ENCODE data around the gene MAPK14.

MAPK14 gene

DNA sequence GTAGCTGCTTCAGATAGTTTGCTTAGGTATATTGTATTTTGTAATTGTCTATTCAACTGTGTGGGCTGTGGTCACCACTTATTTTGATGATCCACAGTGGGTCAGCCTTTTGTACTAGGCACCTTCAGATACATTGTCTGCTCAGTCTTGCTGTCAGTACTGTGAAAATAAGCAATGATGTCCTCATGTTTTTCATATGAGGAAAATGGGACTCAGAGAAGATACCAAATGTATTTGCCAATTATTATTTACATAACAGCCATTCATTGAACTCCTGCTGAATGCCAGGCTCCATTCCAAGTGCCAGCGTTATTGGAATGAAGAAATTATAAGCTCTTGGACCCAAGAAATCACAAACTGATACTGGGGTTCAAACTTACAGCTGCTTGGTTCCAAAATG lies 28.6 kb downstream of the MAPK14 start:
- peaks cover 39% of the 10 kb centered on the region for H3K36me3 ChIP-seq (ENCODE audit: control insufficient read depth, insufficient read depth, low read length, severe bottlenecking)
- DNase-seq (ENCODE audit: low read depth) = no peak
- no peak overlapping the region for H3K4me3 ChIP-seq (ENCODE audit: low read length)
- no peaks in the 10 kb centered on the region for H3K27me3 ChIP-seq (replicated peaks; ENCODE audit: control insufficient read depth, insufficient read depth, low read length)
- H3K9me3 ChIP-seq (ENCODE audit: control insufficient read depth, low read length) = no peaks in the 10 kb centered on the region
- no peak overlapping the region for H3K9ac ChIP-seq (ENCODE audit: low read length)
- H3K4me1 ChIP-seq (ENCODE audit: control insufficient read depth, insufficient read depth, low read length) = peaks cover 41% of the 10 kb centered on the region

GRCh38 chr6:36061236-36061635 lies 33.6 kb downstream of the MAPK14 start:
- Histone ChIP-seq H3K4me3 (ENCODE audit: low read length) (no peak overlapping the region), H3K9ac (ENCODE audit: low read length) (no peak overlapping the region), H3K36me3 (ENCODE audit: control insufficient read depth, insufficient read depth, low read length, severe bottlenecking) (peaks cover 30% of the 10 kb centered on the region), H3K4me1 (ENCODE audit: control insufficient read depth, insufficient read depth, low read length) (peaks cover 25% of the 10 kb centered on the region), H3K27me3 (replicated peaks; ENCODE audit: control insufficient read depth, insufficient read depth, low read length) (no peaks in the 10 kb centered on the region), H3K9me3 (ENCODE audit: control insufficient read depth, low read length) (no peaks in the 10 kb centered on the region)
- DNase-seq (ENCODE audit: low read depth) = no peak

- DNase-seq (ENCODE audit: low read depth) = no peak
These were observed 34.6 kb downstream of the MAPK14 start for GRCh38 chr6:36062247-36062646.

GRCh38 chr6:36063318-36064060 lies 35.9 kb downstream of the MAPK14 start:
- Histone ChIP-seq H3K4me3 (ENCODE audit: low read length) (no peak overlapping the region), H3K4me1 (ENCODE audit: control insufficient read depth, insufficient read depth, low read length) (peaks cover 48% of the 10 kb centered on the region), H3K9me3 (ENCODE audit: control insufficient read depth, low read length) (no peaks in the 10 kb centered on the region), H3K27me3 (replicated peaks; ENCODE audit: control insufficient read depth, insufficient read depth, low read length) (no peaks in the 10 kb centered on the region), H3K9ac (ENCODE audit: low read length) (no peak overlapping the region), H3K36me3 (ENCODE audit: control insufficient read depth, insufficient read depth, low read length, severe bottlenecking) (peaks cover 30% of the 10 kb centered on the region)
- no peak for DNase-seq (ENCODE audit: low read depth)

More at GRCh38 chr6:36062247-36062646, 34.6 kb downstream of the MAPK14 start:
- Histone ChIP-seq H3K9me3 (ENCODE audit: control insufficient read depth, low read length) (no peaks in the 10 kb centered on the region), H3K27me3 (replicated peaks; ENCODE audit: control insufficient read depth, insufficient read depth, low read length) (no peaks in the 10 kb centered on the region), H3K36me3 (ENCODE audit: control insufficient read depth, insufficient read depth, low read length, severe bottlenecking) (peaks cover 30% of the 10 kb centered on the region), H3K4me1 (ENCODE audit: control insufficient read depth, insufficient read depth, low read length) (peaks cover 35% of the 10 kb centered on the region), H3K9ac (ENCODE audit: low read length) (no peak overlapping the region), H3K4me3 (ENCODE audit: low read length) (no peak overlapping the region)

GRCh38 chr6:36064770-36065396 lies 37.3 kb downstream of the MAPK14 start:
- Histone ChIP-seq H3K4me1 (ENCODE audit: control insufficient read depth, insufficient read depth, low read length) (peaks cover 56% of the 10 kb centered on the region), H3K4me3 (ENCODE audit: low read length) (peak overlapping the region; percentile 56), H3K36me3 (ENCODE audit: control insufficient read depth, insufficient read depth, low read length, severe bottlenecking) (peaks cover 23% of the 10 kb centered on the region), H3K9ac (ENCODE audit: low read length) (peak overlapping the region; percentile 21), H3K27me3 (replicated peaks; ENCODE audit: control insufficient read depth, insufficient read depth, low read length) (no peaks in the 10 kb centered on the region), H3K9me3 (ENCODE audit: control insufficient read depth, low read length) (no peaks in the 10 kb centered on the region)
- no peak for DNase-seq (ENCODE audit: low read depth)

DNA sequence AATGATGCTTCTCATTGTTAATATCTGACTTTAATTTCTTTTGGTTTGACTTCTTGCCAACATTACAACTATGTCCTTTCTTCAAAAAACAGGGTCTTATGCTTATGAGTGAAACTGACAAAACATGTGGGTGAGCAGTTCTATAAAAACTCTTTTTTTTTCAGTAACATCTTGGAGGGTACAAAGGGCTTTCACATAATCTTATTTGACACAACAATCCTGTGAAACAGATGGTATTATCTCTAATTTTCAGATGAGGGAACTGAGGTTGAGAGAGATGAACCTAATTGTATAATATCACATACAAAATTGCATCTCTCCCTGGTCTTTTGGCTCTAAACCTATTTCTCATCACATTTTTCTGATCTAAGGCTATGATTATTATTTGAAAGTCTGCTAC lies 38.3 kb downstream of the MAPK14 start:
- H3K4me3 ChIP-seq (ENCODE audit: low read length) = peak overlapping the region; percentile 42
- no peaks in the 10 kb centered on the region for H3K9me3 ChIP-seq (ENCODE audit: control insufficient read depth, low read length)
- H3K9ac ChIP-seq (ENCODE audit: low read length) = no peak overlapping the region
- H3K4me1 ChIP-seq (ENCODE audit: control insufficient read depth, insufficient read depth, low read length) = peaks cover 56% of the 10 kb centered on the region
- peaks cover 13% of the 10 kb centered on the region for H3K36me3 ChIP-seq (ENCODE audit: control insufficient read depth, insufficient read depth, low read length, severe bottlenecking)
- DNase-seq (ENCODE audit: low read depth) = no peak
- no peaks in the 10 kb centered on the region for H3K27me3 ChIP-seq (replicated peaks; ENCODE audit: control insufficient read depth, insufficient read depth, low read length)

DNA sequence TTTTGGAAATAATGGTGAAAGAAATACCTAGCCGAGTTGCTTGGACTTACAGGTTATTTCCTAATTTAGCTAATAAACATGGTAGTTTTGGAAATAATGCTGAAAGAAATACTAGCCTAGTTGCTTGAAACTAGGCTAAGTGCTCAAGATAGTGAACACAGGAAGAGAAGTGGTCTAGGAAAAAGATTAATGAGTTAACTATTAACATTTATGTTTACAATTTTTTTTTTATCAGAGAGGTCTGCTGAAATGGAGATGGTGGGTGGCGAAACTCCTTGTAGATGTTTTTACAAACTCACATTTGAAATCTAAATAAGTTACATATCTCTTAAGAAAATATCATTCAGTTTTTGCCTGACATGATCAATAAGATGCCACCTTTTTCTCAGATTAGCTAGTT lies 39.2 kb downstream of the MAPK14 start:
- Histone ChIP-seq H3K4me1 (ENCODE audit: control insufficient read depth, insufficient read depth, low read length) (peaks cover 56% of the 10 kb centered on the region), H3K36me3 (ENCODE audit: control insufficient read depth, insufficient read depth, low read length, severe bottlenecking) (peaks cover 4% of the 10 kb centered on the region), H3K9me3 (ENCODE audit: control insufficient read depth, low read length) (no peaks in the 10 kb centered on the region), H3K9ac (ENCODE audit: low read length) (no peak overlapping the region), H3K4me3 (ENCODE audit: low read length) (no peak overlapping the region), H3K27me3 (replicated peaks; ENCODE audit: control insufficient read depth, insufficient read depth, low read length) (no peaks in the 10 kb centered on the region)
- no peak for DNase-seq (ENCODE audit: low read depth)

DNA sequence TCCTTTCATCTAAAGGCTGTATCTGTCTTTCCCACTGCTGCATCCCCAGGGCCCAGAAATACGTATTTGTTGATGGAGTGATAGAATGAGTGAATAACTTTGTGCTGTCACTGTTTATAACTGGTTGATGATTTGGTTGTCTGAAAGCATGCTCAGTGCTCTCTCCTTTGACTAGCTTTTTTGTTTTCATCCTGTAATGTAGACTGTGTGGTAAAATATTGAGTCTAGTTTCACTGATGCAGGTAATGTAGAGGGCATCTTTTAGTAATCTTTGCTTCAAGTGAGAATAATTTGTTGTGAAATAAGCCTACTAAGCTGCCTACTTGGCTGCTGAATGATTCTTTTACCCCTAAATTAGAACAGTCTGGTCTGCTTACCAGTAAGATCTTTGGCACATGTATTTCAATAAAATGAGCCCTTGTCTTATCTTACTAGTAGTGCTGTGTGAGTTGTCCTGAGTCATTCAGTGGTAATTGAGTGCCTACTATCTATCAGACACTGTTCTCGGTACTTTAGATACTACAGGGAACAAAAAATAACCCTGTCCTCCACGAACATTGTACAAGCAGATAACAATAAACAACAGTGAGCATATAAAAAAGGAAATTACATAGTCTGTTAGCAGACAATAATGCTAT lies 39.9 kb downstream of the MAPK14 start:
- peaks cover 56% of the 10 kb centered on the region for H3K4me1 ChIP-seq (ENCODE audit: control insufficient read depth, insufficient read depth, low read length)
- peak; percentile 12 for DNase-seq (ENCODE audit: low read depth)

GRCh38 chr6:36068012-36068392 lies 40.4 kb downstream of the MAPK14 start:
- H3K4me1 ChIP-seq (ENCODE audit: control insufficient read depth, insufficient read depth, low read length) = peaks cover 56% of the 10 kb centered on the region
- peak overlapping the region; percentile 12 for H3K4me3 ChIP-seq (ENCODE audit: low read length)
- no peaks in the 10 kb centered on the region for H3K27me3 ChIP-seq (replicated peaks; ENCODE audit: control insufficient read depth, insufficient read depth, low read length)
- peaks cover 4% of the 10 kb centered on the region for H3K36me3 ChIP-seq (ENCODE audit: control insufficient read depth, insufficient read depth, low read length, severe bottlenecking)
- H3K9me3 ChIP-seq (ENCODE audit: control insufficient read depth, low read length) = no peaks in the 10 kb centered on the region
- no peak for DNase-seq (ENCODE audit: low read depth)
- no peak overlapping the region for H3K9ac ChIP-seq (ENCODE audit: low read length)

More for the DNA sequence above, 39.9 kb downstream of the MAPK14 start:
- H3K9me3 ChIP-seq (ENCODE audit: control insufficient read depth, low read length) = no peaks in the 10 kb centered on the region
- no peak overlapping the region for H3K9ac ChIP-seq (ENCODE audit: low read length)
- no peaks in the 10 kb centered on the region for H3K36me3 ChIP-seq (ENCODE audit: control insufficient read depth, insufficient read depth, low read length, severe bottlenecking)
- H3K4me3 ChIP-seq (ENCODE audit: low read length) = peak overlapping the region; percentile 12
- no peaks in the 10 kb centered on the region for H3K27me3 ChIP-seq (replicated peaks; ENCODE audit: control insufficient read depth, insufficient read depth, low read length)

DNA sequence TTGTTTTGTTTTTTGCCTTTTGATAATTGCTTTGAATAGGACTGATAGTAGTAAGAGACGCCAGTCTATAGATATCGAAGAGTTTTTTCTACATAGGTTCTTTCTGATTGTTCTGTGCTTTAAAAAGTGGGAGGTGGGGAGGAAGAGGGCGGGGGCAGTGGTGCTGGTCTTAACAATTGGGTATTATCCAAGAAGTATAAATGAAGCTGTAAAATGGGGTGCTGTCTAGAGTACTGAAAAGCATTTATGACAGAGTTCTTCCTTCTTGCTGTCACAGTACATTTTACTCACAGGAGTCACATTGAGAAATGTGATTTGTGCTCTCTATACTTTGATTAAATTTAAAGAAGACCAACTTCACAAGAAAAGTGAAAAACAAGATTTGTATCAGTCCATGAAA lies 41.0 kb downstream of the MAPK14 start:
- Histone ChIP-seq H3K9me3 (ENCODE audit: control insufficient read depth, low read length) (no peaks in the 10 kb centered on the region), H3K4me3 (ENCODE audit: low read length) (no peak overlapping the region), H3K9ac (ENCODE audit: low read length) (no peak overlapping the region), H3K36me3 (ENCODE audit: control insufficient read depth, insufficient read depth, low read length, severe bottlenecking) (peaks cover 9% of the 10 kb centered on the region), H3K4me1 (ENCODE audit: control insufficient read depth, insufficient read depth, low read length) (peaks cover 55% of the 10 kb centered on the region), H3K27me3 (replicated peaks; ENCODE audit: control insufficient read depth, insufficient read depth, low read length) (no peaks in the 10 kb centered on the region)
- no peak for DNase-seq (ENCODE audit: low read depth)

DNA sequence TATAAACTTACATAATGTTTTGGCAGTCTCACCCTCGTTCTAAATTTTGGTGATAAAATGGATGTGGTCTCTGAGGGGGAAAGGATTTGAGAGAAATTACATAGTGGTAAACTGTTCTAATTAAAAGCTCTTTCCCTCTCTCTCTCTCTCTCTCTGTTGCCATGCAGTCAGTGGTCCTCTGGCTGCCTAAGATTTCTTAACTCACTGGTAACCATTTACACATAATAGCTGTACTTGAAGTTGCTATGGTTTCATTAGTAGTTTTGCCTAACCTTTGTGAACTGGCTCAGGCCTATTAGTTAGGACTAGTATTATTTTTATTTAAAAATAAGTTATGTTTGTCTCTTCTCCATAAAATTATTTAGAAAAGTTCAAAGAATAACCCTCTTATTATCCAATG lies 42.0 kb downstream of the MAPK14 start:
- DNase-seq (ENCODE audit: low read depth) = no peak
- H3K4me3 ChIP-seq (ENCODE audit: low read length) = no peak overlapping the region
- H3K9me3 ChIP-seq (ENCODE audit: control insufficient read depth, low read length) = no peaks in the 10 kb centered on the region
- H3K27me3 ChIP-seq (replicated peaks; ENCODE audit: control insufficient read depth, insufficient read depth, low read length) = no peaks in the 10 kb centered on the region
- H3K9ac ChIP-seq (ENCODE audit: low read length) = no peak overlapping the region
- H3K4me1 ChIP-seq (ENCODE audit: control insufficient read depth, insufficient read depth, low read length) = peaks cover 47% of the 10 kb centered on the region
- H3K36me3 ChIP-seq (ENCODE audit: control insufficient read depth, insufficient read depth, low read length, severe bottlenecking) = peaks cover 12% of the 10 kb centered on the region

All from adipocyte (in vitro differentiated cells).